Measurements from ENCODE around the gene CCDC15. TPM values are rescaled to one million over a fixed set of nuclear protein-coding genes. Genes with fewer than 3 reads are reported as not detected.

CCDC15 gene
- total and polyA plus RNA-seq, 2 experiments from 2014 or later, result 2.9 to 3.3 TPM

DNA sequence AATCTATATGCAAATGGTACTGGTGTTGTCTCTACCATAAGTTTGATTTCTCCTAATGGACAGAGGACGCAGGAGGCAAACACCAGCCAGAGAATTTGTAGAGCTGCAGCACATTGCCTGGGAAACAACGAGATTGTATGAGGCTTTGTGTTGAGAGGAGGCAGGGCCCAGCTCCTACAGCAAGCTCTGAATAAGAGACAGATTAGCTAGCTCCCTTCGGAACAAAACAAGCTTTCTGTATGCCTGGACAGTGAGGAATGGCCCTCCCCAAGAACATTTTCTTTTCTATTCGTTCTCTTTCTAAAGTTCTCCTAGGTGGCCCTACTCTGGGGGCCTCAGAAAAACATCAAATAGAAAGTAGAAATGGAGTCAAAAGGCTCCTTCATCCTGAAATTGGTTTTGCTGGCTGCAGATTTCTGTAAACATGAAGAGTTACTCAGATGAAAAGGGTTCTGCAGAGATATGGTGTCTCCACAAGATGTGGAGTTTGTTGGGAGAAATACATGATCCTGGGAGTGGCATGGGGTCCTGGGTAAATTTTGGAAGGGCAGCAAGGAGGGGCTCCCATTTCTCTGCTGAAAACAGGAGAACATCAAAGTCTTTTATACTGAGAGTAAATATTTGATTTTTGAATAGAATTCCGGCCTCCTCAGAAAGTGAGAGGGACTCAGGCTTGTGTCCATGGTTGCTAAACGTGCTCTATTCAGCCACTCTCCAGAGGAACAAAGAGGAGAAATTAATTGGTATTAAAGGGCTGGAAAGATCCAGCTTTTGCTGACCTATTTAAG is 11.3 kb upstream of the CCDC15 start:
- Histone ChIP-seq H3K4me3 (no peak overlapping the region), H3K9me2 (ENCODE audit: insufficient read depth) (no peaks in the 10 kb centered on the region), H3K79me2 (replicated peaks; ENCODE audit: insufficient read depth) (no peaks in the 10 kb centered on the region), H3K27me3 (ENCODE audit: insufficient read depth) (no peaks in the 10 kb centered on the region), H3K27ac (ENCODE audit: low read depth) (no peak overlapping the region), H3K4me2 (no peak overlapping the region), H4K20me1 (replicated peaks; ENCODE audit: insufficient read depth) (no peaks in the 10 kb centered on the region), H3K4me1 (ENCODE audit: insufficient read depth) (no peaks in the 10 kb centered on the region), H3K36me3 (ENCODE audit: insufficient read depth) (no peaks in the 10 kb centered on the region), H3F3A (replicated peaks; ENCODE audit: low read depth) (no peaks in the 10 kb centered on the region), H2AFZ (no peak overlapping the region)
- no peaks in the 10 kb centered on the region for H3K9me3 Mint-ChIP-seq
- no peak overlapping the region for H3K27ac Mint-ChIP-seq
- H3K36me3 Mint-ChIP-seq (ENCODE audit: low read depth), result no peaks in the 10 kb centered on the region
- H3K4me1 Mint-ChIP-seq, result no peaks in the 10 kb centered on the region
- H3K27me3 Mint-ChIP-seq (ENCODE audit: insufficient read depth, low read depth, poor library complexity), result peaks cover 3% of the 10 kb centered on the region
- TF ChIP-seq CREB1 (CRISPR knock-in tag; IDR thresholded peaks at IDR 0.05; ENCODE audit: low read depth), result no peak
- TF ChIP-seq EZH2phosphoT487 (IDR thresholded peaks at IDR 0.05; ENCODE audit: unreplicated experiment), result no peak
- no peak for TF ChIP-seq STAT1 (IDR thresholded peaks at IDR 0.05; ENCODE audit: unreplicated experiment)
- no peak for TF ChIP-seq POLR2AphosphoS5 (IDR thresholded peaks at IDR 0.05; ENCODE audit: low read depth)
- no peak for TF ChIP-seq NANOG (IDR thresholded peaks at IDR 0.05; ENCODE audit: borderline replicate concordance)
- TF ChIP-seq, protein P1, sequence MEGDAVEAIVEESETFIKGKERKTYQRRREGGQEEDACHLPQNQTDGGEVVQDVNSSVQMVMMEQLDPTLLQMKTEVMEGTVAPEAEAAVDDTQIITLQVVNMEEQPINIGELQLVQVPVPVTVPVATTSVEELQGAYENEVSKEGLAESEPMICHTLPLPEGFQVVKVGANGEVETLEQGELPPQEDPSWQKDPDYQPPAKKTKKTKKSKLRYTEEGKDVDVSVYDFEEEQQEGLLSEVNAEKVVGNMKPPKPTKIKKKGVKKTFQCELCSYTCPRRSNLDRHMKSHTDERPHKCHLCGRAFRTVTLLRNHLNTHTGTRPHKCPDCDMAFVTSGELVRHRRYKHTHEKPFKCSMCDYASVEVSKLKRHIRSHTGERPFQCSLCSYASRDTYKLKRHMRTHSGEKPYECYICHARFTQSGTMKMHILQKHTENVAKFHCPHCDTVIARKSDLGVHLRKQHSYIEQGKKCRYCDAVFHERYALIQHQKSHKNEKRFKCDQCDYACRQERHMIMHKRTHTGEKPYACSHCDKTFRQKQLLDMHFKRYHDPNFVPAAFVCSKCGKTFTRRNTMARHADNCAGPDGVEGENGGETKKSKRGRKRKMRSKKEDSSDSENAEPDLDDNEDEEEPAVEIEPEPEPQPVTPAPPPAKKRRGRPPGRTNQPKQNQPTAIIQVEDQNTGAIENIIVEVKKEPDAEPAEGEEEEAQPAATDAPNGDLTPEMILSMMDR (conservative IDR thresholded peaks at IDR 0.05; ENCODE audit: low read depth in 2 of 2), result no peak
- ATAC-seq (no peak), DNase-seq (ENCODE audit: low spot score) (no peak)
- H3K4me3 Mint-ChIP-seq, result no peak overlapping the region

DNA sequence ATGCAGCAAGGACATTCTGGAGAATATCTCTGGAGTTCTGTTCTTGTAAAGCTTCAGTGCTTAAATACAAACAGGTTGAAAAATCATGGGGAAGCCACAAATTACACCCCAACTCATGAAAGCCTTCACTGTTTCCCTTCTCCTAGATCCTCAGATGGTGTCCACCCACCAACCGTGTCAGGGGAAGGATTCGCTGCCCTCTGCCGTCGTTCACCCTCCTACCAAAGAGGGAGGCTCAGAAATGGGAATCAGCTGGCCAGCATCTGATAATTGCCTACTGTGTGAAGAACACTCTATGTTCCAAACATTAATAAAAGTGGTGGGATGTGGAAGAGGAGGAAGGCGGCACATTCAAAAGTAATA is 10.8 kb upstream of the CCDC15 start:
- Mint-ChIP-seq H3K4me3 (no peak overlapping the region), H3K9me3 (no peaks in the 10 kb centered on the region; the same call in 2 of the 3 replicates), H3K27ac (no peak overlapping the region), H3K36me3 (ENCODE audit: low read depth) (no peaks in the 10 kb centered on the region), H3K27me3 (ENCODE audit: insufficient read depth, low read depth, poor library complexity) (peaks cover 2% of the 10 kb centered on the region), H3K4me1 (no peaks in the 10 kb centered on the region)
- H3K4me2 ChIP-seq, result no peak overlapping the region
- no peak overlapping the region for H2AFZ ChIP-seq
- no peaks in the 10 kb centered on the region for H3F3A ChIP-seq (replicated peaks; ENCODE audit: low read depth)
- H3K79me2 ChIP-seq (replicated peaks; ENCODE audit: insufficient read depth), result no peaks in the 10 kb centered on the region
- ATAC-seq, result no peak
- H3K27me3 ChIP-seq (ENCODE audit: insufficient read depth), result no peaks in the 10 kb centered on the region
- no peak for DNase-seq (ENCODE audit: low spot score)
- H3K27ac ChIP-seq (ENCODE audit: low read depth), result no peak overlapping the region
- no peaks in the 10 kb centered on the region for H3K4me1 ChIP-seq (ENCODE audit: insufficient read depth)
- no peak overlapping the region for H3K4me3 ChIP-seq
- H3K9me2 ChIP-seq (ENCODE audit: insufficient read depth), result no peaks in the 10 kb centered on the region
- H4K20me1 ChIP-seq (replicated peaks; ENCODE audit: insufficient read depth), result no peaks in the 10 kb centered on the region
- H3K36me3 ChIP-seq (ENCODE audit: insufficient read depth), result no peaks in the 10 kb centered on the region
- TF ChIP-seq STAT1 (IDR thresholded peaks at IDR 0.05; ENCODE audit: unreplicated experiment) (no peak), JUNB (IDR thresholded peaks at IDR 0.05; ENCODE audit: unreplicated experiment) (no peak), EZH2phosphoT487 (IDR thresholded peaks at IDR 0.05; ENCODE audit: unreplicated experiment) (no peak), EZH2 (IDR thresholded peaks at IDR 0.05; ENCODE audit: low read depth, unreplicated experiment) (no peak), POLR2AphosphoS5 (IDR thresholded peaks at IDR 0.05; ENCODE audit: low read depth) (no peak), NANOG (IDR thresholded peaks at IDR 0.05; ENCODE audit: borderline replicate concordance) (no peak)
- TF ChIP-seq, protein P2, sequence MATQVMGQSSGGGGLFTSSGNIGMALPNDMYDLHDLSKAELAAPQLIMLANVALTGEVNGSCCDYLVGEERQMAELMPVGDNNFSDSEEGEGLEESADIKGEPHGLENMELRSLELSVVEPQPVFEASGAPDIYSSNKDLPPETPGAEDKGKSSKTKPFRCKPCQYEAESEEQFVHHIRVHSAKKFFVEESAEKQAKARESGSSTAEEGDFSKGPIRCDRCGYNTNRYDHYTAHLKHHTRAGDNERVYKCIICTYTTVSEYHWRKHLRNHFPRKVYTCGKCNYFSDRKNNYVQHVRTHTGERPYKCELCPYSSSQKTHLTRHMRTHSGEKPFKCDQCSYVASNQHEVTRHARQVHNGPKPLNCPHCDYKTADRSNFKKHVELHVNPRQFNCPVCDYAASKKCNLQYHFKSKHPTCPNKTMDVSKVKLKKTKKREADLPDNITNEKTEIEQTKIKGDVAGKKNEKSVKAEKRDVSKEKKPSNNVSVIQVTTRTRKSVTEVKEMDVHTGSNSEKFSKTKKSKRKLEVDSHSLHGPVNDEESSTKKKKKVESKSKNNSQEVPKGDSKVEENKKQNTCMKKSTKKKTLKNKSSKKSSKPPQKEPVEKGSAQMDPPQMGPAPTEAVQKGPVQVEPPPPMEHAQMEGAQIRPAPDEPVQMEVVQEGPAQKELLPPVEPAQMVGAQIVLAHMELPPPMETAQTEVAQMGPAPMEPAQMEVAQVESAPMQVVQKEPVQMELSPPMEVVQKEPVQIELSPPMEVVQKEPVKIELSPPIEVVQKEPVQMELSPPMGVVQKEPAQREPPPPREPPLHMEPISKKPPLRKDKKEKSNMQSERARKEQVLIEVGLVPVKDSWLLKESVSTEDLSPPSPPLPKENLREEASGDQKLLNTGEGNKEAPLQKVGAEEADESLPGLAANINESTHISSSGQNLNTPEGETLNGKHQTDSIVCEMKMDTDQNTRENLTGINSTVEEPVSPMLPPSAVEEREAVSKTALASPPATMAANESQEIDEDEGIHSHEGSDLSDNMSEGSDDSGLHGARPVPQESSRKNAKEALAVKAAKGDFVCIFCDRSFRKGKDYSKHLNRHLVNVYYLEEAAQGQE (IDR thresholded peaks at IDR 0.05; ENCODE audit: unreplicated experiment), result no peak
- TF ChIP-seq, protein P3, sequence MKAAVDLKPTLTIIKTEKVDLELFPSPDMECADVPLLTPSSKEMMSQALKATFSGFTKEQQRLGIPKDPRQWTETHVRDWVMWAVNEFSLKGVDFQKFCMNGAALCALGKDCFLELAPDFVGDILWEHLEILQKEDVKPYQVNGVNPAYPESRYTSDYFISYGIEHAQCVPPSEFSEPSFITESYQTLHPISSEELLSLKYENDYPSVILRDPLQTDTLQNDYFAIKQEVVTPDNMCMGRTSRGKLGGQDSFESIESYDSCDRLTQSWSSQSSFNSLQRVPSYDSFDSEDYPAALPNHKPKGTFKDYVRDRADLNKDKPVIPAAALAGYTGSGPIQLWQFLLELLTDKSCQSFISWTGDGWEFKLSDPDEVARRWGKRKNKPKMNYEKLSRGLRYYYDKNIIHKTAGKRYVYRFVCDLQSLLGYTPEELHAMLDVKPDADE (IDR thresholded peaks at IDR 0.05), result no peak
